Raji (cell line): ENCODE data around the gene TUBGCP5.

Experiments used
- POLR2A ChIP-seq: IDR thresholded peaks from 2 replicates; pipeline ENCODE4 v1.6.1; 2011; ENCODE audit warnings: low read depth, low read length, control low read depth; ENCODE audit not compliant: insufficient read depth

TUBGCP5 gene

DNA sequence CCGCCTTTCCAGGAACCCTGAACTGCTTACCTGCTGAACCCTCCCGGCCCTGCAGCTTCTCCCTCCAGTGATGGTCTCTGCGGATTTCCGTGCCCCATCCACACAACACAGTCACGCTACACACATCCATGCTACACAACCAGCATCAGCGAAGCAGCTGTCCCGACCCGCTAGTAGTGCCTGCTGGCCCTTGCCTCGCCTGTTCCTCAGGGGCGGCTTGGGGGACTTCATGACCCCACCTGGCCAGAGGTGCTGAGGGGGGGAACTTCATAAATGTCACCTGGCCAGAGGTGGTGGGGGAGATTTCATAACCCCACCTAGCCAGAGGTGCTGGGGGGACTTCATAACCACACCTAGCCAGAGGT is 530 bp upstream of the TUBGCP5 start:
- TF ChIP-seq POLR2A = no peak

DNA sequence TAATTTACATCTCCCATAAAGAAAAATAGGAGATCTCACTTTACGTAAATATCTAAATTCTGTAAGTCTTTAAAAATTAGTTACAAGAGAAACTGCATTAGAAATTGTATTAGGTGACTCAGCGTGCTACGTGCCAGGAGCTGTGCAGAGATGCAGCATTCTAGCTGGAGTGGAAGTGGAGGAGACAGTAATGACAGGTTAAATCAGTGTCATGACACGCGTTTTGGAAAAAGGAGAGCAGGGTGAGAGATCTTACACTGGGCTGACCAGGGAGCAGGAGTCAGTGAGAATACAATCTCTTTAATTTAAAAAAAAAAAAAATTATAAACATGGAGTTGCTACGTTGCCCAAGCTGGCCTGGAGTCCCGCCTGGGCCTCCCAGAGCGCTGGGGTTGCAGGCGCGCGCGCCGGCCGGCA is 635 bp downstream of the TUBGCP5 start:
- no peak for TF ChIP-seq POLR2A

DNA sequence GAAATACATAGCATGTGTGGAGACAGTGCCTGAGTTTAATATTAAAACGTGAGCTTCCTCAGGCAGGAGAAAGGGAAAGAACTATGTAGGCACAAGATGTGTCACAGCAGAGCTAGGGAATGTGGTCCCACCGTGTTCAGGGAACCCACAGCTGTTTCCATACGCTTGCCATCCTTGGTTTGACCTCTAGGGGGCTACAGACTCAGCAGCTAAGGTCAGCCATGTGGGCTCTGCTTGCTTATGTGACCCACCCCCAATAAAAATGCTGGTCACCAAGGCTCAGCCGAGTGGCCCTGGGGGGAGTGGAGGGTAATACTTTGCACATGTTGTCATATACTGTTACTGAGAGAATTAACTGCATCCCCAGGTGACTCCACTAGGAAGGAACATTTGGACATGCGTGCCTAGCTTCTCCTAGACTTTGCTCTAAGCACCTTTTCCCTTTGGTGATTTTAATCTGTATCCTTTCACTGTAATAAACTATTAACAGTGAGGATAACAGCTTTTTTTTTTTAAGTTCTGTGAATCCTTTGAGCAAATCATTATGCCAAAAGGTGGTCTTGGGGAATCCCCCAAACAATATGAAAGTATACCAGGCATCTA is 3.3 kb downstream of the TUBGCP5 start:
- TF ChIP-seq POLR2A = no peak

- TF ChIP-seq POLR2A = no peak
Measured at GRCh38 chr15:23033979-23034378, 5.4 kb downstream of the TUBGCP5 start.

GRCh38 chr15:23026218-23026617 is 13.2 kb downstream of the TUBGCP5 start:
- TF ChIP-seq POLR2A = no peak

GRCh38 chr15:23022156-23022555 is 17.2 kb downstream of the TUBGCP5 start:
- TF ChIP-seq POLR2A = no peak

- no peak for TF ChIP-seq POLR2A
Measured at GRCh38 chr15:23014394-23015000, 24.9 kb downstream of the TUBGCP5 start.

DNA sequence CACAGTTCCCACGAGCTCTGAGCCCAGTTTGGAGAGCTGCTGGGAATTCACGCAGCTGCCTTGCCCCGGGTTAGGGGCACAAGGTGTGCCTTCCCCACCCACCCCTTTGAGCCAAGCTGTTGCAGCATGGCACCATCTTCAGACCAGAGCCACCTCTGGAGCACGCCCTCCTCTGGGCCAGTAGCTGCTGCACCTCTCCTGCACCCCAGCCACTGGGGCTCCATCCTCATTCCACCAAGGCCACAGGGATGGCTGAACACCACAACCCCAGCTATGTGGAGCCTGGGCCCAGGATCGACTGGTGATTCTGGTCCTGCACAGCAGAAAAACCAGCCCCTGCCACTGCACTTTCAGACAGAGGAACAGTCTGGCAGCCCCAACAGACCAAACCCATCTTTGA is 25.7 kb downstream of the TUBGCP5 start:
- no peak for TF ChIP-seq POLR2A

GRCh38 chr15:23003736-23004135 is 35.6 kb downstream of the TUBGCP5 start:
- no peak for TF ChIP-seq POLR2A

- TF ChIP-seq POLR2A = no peak
Measured at GRCh38 chr15:23002920-23003319, 36.4 kb downstream of the TUBGCP5 start.

DNA sequence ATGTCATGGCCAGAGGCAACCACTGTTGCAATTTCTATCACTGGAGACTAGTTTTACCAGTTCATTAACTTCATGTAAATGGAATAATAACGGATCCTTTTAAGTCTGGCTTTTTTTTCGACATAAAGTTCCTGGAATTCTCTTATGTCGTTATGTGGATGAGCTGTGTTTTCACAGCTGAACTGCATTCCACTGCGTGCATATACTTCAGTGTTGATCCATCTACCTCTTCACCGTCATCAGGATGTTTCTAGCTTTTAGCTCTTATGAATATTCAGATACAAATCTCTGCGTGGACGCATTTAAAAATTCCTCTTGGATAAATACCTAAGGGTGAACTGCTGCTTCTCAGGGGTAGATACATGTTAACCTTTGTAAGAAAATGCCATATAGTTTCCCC is 43.6 kb downstream of the TUBGCP5 start:
- no peak for TF ChIP-seq POLR2A

- TF ChIP-seq POLR2A = no peak
Measured at GRCh38 chr15:22992024-22992326, 47.4 kb downstream of the TUBGCP5 start.

GRCh38 chr15:22989576-22990477 is 49.5 kb downstream of the TUBGCP5 start:
- no peak for TF ChIP-seq POLR2A

GRCh38 chr15:22988811-22989210 is 50.6 kb downstream of the TUBGCP5 start:
- no peak for TF ChIP-seq POLR2A

GRCh38 chr15:22981051-22981840 is 58.1 kb downstream of the TUBGCP5 start:
- no peak for TF ChIP-seq POLR2A
